Parathyroid adenoma (tissue), 2 donors: ENCODE results near the gene AKT3.

Experiments
- H2AFZ ChIP-seq: fragments of 300-600 bp; sonication (generic); one replicate; pipeline ENCODE4 v1.7.0; 2017; ENCODE audit warnings: antibody characterized with exemption, mild to moderate bottlenecking
- H3K27ac ChIP-seq: fragments of 300-600 bp; sonication (generic); one replicate; pipeline ENCODE4 v1.7.0; 2017
- H3K27me3 ChIP-seq: fragments of 300-600 bp; sonication (generic); one replicate; pipeline ENCODE4 v1.7.0; 2017; ENCODE audit warnings: low read length; ENCODE audit not compliant: control insufficient read depth, insufficient read depth
- H3K36me3 ChIP-seq: fragments of 300-600 bp; sonication (generic); one replicate; pipeline ENCODE4 v1.7.0; 2017; ENCODE audit warnings: low read length; ENCODE audit not compliant: control insufficient read depth, insufficient read depth
- H3K4me1 ChIP-seq: fragments of 300-600 bp; sonication (generic); one replicate; pipeline ENCODE4 v1.7.0; 2017; ENCODE audit warnings: control low read depth
- H3K4me2 ChIP-seq: fragments of 300-600 bp; sonication (generic); one replicate; pipeline ENCODE4 v1.7.0; 2017; ENCODE audit warnings: low read length
- H3K4me3 ChIP-seq: fragments of 300-600 bp; sonication (generic); one replicate; pipeline ENCODE4 v1.7.0; 2017; ENCODE audit warnings: low read depth, low read length
- H3K79me2 ChIP-seq: fragments of 300-600 bp; sonication (generic); one replicate; pipeline ENCODE4 v1.7.0; 2017; ENCODE audit warnings: control low read depth
- H3K9ac ChIP-seq: fragments of 300-600 bp; sonication (generic); one replicate; pipeline ENCODE4 v1.7.0; 2017; ENCODE audit warnings: mild to moderate bottlenecking
- H3K9me3 ChIP-seq: fragments of 300-600 bp; sonication (generic); one replicate; pipeline ENCODE4 v1.7.0; 2017; ENCODE audit warnings: low read length; ENCODE audit not compliant: control insufficient read depth
- CTCF ChIP-seq: fragments of 300-600 bp; sonication (generic); IDR thresholded peaks from one replicate; pipeline ENCODE4 v1.7.0; 2017; ENCODE audit warnings: antibody characterized with exemption, mild to moderate bottlenecking
- donor health status: primary hyperparathyroidism.

Gene AKT3

GRCh38 chr1:243605604-243606003 lies 244.4 kb downstream of the AKT3 start:
- Histone ChIP-seq H2AFZ (no peak overlapping the region), H3K79me2 (no peaks in the 10 kb centered on the region), H3K4me3 (no peak overlapping the region), H3K27me3 (no peaks in the 10 kb centered on the region), H3K9ac (no peak overlapping the region), H3K4me1 (no peaks in the 10 kb centered on the region), H3K9me3 (no peaks in the 10 kb centered on the region), H3K36me3 (no peaks in the 10 kb centered on the region), H3K27ac (no peak overlapping the region), H3K4me2 (no peak overlapping the region)
- TF ChIP-seq CTCF: no peak

- no peaks in the 10 kb centered on the region for H3K79me2 ChIP-seq
- no peak overlapping the region for H3K4me2 ChIP-seq
- no peak for TF ChIP-seq CTCF
- H3K36me3 ChIP-seq: no peaks in the 10 kb centered on the region
- no peak overlapping the region for H2AFZ ChIP-seq
- no peaks in the 10 kb centered on the region for H3K4me1 ChIP-seq
- no peak overlapping the region for H3K4me3 ChIP-seq
- H3K9me3 ChIP-seq: no peaks in the 10 kb centered on the region
- H3K9ac ChIP-seq: no peak overlapping the region
- no peak overlapping the region for H3K27ac ChIP-seq
- no peaks in the 10 kb centered on the region for H3K27me3 ChIP-seq
Observed at GRCh38 chr1:243601720-243602119, 248.3 kb downstream of the AKT3 start.

- H3K9me3 ChIP-seq: no peaks in the 10 kb centered on the region
- no peak overlapping the region for H3K9ac ChIP-seq
- no peak overlapping the region for H3K4me2 ChIP-seq
- no peak overlapping the region for H2AFZ ChIP-seq
- no peaks in the 10 kb centered on the region for H3K36me3 ChIP-seq
- no peak overlapping the region for H3K27ac ChIP-seq
- H3K4me1 ChIP-seq: no peaks in the 10 kb centered on the region
- TF ChIP-seq CTCF: no peak
- no peaks in the 10 kb centered on the region for H3K27me3 ChIP-seq
- no peak overlapping the region for H3K4me3 ChIP-seq
- H3K79me2 ChIP-seq: no peaks in the 10 kb centered on the region
Observed at GRCh38 chr1:243598433-243598832, 251.6 kb downstream of the AKT3 start.

GRCh38 chr1:243597383-243597782 lies 252.7 kb downstream of the AKT3 start:
- TF ChIP-seq CTCF: no peak
- H3K9me3 ChIP-seq: no peaks in the 10 kb centered on the region
- no peak overlapping the region for H3K27ac ChIP-seq
- H2AFZ ChIP-seq: no peak overlapping the region
- no peaks in the 10 kb centered on the region for H3K27me3 ChIP-seq
- H3K4me1 ChIP-seq: no peaks in the 10 kb centered on the region
- H3K79me2 ChIP-seq: no peaks in the 10 kb centered on the region
- H3K9ac ChIP-seq: no peak overlapping the region
- no peak overlapping the region for H3K4me2 ChIP-seq
- H3K36me3 ChIP-seq: no peaks in the 10 kb centered on the region
- no peak overlapping the region for H3K4me3 ChIP-seq

GRCh38 chr1:243596431-243597062 lies 253.5 kb downstream of the AKT3 start:
- Histone ChIP-seq H3K79me2 (no peaks in the 10 kb centered on the region), H3K4me2 (no peak overlapping the region), H3K4me3 (no peak overlapping the region), H3K27ac (no peak overlapping the region), H3K36me3 (no peaks in the 10 kb centered on the region), H3K9ac (no peak overlapping the region), H3K9me3 (no peaks in the 10 kb centered on the region), H2AFZ (no peak overlapping the region), H3K27me3 (no peaks in the 10 kb centered on the region), H3K4me1 (no peaks in the 10 kb centered on the region)
- TF ChIP-seq CTCF: no peak
